HG03439 (cell line): ENCODE data around the gene KAT2A.
"Not testable (repeated sequence)": the region's sequence is repeated elsewhere in the genome, so short reads cannot be mapped to it uniquely, and the experiment has no call there.

Experiments used
- ATAC-seq: cut with Tn5 transposase; IDR thresholded peaks from one replicate; pipeline ENCODE4 v1.9.1; 2021; ENCODE audit warnings: mild to moderate bottlenecking, moderate library complexity; ENCODE audit not compliant: unreplicated experiment

The KAT2A gene

GRCh38 chr17:42120770-42121769 is at the start of gene KAT2A:
Gene KAT2A, minus strand, starts transcription at chr17:42121367. Its CDS starts 63 bp downstream, at chr17:42121304.
- ATAC-seq, result peak; percentile 61

- ATAC-seq, result no peak
Observed at GRCh38 chr17:42169351-42169750, 48.2 kb upstream of the KAT2A start.

- ATAC-seq, result no peak
Observed at GRCh38 chr17:42167807-42168206, 46.6 kb upstream of the KAT2A start.

DNA sequence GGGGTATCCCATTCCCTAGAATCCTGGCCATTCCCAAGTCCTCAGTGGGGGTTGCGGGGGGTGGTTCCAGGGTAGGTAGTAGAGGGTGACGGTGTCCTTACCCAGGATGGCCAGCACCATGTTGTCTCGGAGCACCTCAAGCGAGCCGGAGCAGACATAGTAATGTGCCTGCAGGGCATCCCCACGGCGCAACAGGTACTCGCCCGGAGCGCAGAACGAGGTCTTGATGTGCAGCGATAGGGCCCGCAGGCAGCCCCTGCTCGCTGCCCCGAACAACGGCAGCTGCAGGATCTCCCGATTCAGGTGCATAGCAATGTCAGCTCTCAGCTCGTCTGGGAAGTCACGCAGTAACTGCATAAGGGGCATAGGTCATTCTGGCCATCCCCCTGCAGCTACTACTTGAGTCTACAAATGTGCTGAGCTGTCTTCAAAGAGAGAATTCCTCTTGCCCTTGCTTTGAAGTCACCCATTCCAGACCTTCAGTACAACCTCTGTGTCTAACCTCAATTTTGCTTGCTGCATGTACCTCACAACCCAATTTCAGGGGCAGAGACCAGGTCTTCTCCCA is 45.1 kb upstream of the KAT2A start:
- no peak for ATAC-seq

DNA sequence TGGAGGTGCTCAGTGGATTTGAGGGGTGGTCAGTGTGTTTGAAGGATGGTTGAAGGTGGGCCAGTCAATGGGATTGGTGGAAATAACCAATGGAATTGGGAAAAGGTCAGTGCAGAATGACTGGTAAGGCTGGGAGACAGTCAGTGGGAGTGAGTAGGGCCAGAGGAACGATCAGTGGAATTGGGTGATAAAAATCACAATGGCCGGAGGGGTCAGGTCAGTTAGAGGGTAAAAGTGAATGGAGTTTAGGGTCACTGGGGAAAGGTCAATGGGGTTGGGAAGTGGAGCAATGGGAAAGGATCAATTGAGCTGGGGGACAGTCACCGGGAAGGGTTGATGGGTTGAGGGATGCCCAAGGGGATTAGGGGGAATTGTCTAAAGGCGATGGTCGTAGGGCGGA is 44.6 kb upstream of the KAT2A start:
- ATAC-seq, result no peak

GRCh38 chr17:42163696-42164407 is 42.7 kb upstream of the KAT2A start:
- no peak for ATAC-seq

GRCh38 chr17:42163113-42163512 is 41.9 kb upstream of the KAT2A start:
- no peak for ATAC-seq

DNA sequence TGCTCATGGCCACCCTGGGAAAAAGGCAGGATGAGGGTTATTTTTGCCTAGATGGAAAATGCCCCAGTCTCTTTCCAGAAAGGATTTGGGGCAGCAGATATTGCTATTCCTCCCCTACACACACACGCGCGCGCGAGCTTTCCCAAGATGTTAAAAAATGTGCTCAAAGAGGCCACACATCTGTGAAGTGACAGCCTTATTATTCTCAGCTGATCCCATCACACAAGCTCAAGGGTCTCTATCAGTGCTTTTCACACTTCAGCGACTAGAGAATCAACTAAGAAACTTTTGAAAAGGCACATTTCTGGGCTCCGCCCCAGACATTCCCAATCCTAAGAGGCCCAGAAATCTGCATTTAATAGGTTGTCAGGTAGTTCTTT is 39.4 kb upstream of the KAT2A start:
- ATAC-seq, result no peak

DNA sequence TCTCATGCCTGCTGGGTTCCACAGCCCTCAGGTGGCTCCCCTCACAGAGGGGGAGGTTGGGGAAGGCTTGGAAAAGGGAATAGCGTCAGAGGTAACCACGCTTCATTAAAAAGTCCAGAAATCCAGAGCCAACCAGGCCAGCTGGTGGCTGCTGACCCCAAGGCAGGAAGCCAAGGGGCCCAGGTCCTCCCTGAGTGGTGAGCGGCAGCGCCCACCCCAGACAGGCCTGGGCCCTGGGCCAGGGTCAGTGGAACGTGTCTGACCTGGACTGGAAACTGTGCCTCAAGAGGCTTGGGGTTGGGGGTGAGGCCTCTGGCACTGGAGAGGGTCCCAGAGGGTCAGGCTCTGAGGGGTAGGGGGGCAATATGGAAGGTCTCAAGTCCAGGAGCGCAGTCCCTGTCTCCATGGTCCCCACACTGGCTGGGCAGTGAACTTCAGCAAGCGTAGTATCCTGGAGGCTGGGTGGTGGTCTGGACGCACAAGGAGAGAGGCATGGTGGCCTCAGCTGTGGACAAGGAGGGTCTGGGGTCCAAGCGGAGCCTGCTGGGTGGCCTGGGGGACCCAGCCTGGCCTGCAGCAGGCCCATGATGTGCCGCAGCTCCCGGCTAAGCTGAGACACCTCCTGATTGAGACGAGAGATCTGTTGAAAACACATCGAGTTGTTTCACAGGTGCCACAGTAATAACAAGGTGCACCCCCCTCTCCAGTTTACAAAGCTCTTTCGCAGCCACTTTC is 38.8 kb upstream of the KAT2A start:
- ATAC-seq, result no peak

DNA sequence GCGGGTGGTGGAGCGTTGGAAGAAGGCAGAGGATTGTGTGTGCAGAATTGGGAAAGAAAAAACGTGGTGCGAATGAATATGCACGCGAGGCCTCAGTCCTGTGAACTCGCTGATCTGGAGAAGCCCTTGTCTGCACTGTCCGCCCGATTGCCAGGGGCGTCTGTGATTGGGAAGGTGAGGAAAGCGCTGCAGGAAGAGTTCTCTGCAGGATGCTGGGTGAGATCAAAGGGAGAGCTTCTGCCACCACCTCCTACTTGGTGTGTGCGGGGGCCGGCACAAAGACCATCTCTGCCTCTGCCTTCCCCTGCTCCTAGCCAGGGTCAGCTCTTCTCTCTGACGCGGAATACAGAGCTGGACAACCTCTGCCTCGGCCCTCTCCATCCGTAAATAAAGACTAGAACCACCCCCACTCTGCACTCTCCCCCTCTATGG is 34.5 kb upstream of the KAT2A start:
- ATAC-seq, result no peak

DNA sequence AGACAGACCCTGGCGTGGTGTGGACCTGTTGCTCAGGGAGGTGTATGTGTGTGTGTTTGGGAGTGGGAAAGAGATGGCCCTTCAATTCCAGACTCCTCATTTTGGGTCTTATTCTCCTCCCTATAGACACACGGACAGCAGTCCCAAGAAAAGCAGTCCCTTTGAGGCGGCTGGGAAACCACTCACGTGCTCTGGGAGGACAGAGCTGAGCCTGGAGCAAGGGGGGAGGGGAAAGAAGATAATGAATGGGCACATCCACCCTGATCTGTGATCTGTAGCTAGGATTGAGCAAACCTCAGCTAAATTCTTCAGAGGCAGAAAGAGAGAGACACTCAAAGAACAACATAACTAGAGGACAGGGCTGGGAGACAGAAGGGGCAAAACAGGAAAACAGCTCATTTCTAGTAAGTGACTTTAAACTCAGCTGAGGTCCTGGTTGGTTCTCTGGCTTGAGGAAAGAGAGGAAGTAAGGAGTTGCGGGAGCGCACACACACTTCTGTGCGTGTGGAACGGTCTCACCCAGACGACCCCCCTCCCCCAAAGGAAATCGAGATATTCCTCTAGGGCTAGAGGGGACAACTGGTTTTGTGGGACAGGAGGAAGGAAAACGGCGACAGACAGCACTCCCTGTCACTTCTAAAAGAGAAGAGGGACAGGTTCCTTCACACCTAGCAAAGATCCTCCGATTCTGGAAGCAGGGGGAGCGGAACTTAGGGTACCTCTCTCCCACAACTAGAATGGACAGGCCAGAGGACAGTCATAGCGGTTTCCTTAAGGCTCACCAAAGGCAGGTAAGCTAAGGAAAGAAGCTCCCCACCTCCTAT is 33.0 kb upstream of the KAT2A start:
- ATAC-seq, result no peak

DNA sequence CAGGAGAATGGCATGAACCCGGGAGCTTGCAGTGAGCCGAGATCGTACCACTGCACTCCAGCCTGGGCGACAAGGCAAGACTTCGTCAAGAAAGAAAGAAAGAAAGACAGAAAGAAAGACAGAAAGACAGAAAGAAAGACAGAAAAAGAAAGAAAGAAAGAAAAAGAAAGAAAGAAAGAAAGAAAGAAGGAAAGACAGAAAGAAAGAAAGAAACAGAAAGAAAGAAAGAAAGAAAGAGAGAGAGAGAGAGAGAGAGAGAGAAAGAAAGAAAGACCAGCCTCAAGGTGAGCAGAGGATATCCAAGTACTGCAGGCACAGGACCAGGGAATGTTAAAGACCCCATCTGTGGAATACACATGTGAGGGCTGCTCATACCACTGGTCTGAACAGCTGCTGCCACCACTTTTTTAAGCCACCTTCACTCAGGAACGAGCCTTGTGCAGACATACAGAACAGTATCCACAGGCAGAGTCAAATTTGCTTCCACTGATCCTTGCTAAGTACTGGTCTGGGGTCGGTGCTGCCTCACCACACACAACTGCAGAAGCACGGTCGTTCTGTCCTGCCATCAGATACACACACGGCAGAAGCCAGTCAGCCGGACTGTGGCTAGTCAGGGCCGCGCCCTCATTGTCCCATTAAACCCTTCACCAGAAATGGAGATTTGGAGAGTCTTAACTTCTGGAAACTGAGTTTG is 25.9 kb upstream of the KAT2A start:
- no peak for ATAC-seq

DNA sequence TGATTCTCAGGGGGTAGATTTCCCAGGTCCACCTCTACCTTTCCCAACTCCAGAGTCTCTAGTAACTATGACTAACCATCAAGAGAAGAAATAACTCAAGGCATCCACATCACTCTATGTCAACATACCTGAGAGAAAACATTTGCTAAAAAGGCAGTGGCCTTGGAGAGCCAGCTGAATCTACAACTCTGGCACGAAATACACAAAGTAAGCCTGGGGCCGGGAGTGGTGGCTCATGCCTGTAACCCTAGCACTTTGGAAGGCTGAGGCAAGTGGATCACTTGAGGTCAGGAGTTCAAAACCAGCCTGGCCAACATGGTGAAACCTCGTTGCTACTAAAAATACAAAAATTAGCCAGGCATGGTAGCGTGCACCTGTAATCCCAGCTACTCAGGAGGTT is 22.0 kb upstream of the KAT2A start:
- ATAC-seq, result not testable (repeated sequence)

DNA sequence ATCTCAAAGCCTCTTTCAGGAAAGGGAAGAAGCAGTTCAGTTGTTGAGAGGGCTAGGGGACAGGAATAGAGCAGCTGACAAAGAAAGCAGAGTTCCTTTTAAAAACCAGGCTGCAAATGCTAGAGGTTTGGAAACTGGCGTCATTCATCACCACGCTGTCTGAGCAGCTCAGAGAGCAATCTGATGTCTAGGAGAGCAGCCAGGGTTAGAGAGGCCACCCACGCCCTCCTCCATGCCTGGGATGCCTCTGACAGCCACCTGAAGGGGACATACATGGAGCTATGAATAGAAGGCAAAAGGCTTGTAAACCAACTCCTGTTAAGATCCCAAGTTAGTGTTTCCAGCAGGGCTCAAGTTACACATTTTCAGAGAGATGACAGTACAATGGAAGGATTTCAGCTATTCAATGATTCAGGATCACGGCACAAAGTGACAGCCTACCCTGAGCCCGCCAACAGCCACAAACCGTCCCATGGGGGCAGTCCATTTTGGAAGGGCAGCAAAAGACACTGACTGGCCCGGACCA is 21.3 kb upstream of the KAT2A start:
- no peak for ATAC-seq

DNA sequence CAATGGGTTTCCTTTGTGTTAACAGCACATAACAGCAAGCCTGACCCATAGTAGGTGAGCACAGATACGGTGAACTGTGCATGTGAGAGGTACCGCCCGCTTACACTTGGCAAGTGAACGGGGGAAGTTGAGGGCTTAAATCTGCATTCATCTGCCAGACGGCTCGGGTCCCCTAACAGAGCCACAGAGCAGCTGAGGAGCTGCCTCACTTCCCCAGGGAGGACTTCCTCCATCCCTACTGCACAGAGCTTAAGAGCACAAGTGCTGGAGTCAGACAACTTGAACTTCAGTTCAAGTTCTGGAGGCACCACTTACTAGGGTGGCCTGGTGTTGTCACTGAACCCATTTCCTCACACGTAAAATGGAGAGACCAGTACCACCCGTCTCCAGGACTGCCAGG is 20.2 kb upstream of the KAT2A start:
- ATAC-seq, result no peak

DNA sequence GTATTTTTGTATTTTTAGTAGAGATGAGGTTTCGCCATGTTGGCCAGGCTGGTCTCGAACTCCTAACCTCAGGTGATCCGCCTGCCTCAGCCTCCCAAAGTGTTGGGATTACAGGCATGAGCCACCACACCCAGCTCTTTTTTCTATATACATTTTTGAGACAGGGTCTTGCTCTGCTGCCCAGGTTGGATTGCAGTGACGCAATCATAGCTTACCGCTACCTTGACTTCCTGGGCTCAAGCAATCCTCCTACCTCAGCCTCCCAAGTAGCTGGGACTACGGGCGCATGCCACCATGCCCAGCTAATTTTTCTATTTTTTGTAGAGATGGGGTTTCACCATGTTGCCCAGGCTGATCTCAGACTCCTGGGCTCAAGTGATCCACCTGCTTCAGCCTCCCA is 19.5 kb upstream of the KAT2A start:
- not testable (repeated sequence) for ATAC-seq

GRCh38 chr17:42138749-42139492 is 17.8 kb upstream of the KAT2A start:
- no peak for ATAC-seq

DNA sequence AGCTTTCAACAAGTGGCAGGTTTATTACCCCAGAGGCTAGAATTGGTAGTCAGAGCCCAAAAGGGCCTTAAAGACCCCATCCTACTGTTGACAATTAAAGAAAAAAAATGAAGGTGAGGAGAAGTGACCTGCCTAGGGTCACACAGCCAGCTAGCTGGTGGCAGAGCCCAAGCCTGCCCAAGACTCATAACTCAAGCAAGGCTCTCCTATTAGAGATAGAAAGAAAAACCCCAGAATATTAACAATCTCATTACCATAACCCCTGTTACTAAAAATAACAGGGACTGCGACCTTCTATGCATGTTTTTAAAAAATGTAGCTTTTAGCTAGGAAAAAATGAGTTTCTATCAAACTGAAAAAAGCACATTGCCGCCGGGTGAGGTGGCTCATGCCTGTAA is 15.5 kb upstream of the KAT2A start:
- ATAC-seq, result no peak
